HG02852 (cell line): ENCODE data around the gene HOXB5.

Source experiments
- ATAC-seq: cut with Tn5 transposase; IDR thresholded peaks from one replicate; pipeline ENCODE4 v1.9.1; 2021; ENCODE audit warnings: mild to moderate bottlenecking, moderate library complexity; ENCODE audit not compliant: unreplicated experiment

HOXB5 gene

DNA sequence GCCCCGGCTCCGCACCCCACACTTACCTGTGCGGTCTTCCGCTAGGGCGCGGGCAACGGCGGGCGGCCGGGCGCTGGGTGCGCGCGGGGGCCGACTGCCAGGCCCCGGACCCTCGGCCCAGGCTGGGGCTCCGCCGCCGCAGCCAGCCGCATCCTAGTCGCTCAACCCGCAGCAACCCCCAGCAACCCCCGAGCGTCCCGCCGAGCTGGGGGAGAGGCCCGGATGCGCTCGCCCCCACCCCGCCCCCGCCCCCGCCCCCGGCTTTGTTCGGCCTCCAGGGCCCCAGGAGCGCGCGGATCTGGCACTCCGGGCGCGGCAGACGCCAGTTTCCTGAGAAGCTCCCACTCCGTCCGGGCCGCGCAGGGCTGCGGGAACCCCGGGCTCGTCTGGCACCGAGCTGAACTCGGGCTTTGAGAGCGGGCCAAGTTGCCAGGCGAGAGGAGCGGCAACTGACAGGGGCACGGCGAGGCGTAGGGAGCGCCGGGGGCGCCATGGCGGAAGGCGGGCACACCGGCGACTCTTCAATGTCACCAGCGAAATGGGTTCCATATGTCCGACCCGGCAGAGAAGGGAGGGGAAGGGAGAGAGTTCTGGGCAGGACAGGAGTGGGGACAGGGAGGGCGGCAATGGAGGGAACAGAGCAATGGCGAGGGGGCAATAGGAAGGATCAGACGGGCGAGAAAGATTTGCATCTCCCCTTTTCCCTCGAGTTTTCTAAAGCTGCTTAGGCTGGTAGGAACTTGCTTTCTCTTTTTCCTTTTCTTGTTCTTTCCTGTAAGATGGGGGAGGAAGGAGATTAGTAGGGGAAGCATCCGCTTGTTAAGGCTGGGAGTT lies 29.2 kb downstream of the HOXB5 start:
- ATAC-seq = no peak

DNA sequence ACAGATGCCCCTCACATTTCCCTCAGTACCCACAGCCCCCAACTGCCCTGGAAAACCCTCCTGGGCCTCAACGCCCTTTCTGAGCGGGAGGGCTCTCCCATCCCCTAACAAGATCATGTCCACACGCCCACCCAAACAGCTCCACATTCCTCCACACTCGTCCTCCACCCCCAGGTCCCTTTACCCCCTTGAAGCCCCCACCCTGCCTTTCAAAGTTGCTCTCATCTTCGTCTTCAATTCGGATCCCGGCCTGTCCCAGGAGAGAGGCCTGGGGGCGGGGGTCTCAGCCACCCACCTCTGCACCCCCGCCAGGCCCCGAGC lies 29.8 kb downstream of the HOXB5 start:
- no peak for ATAC-seq

GRCh38 chr17:48563385-48563838 lies 30.2 kb downstream of the HOXB5 start:
- no peak for ATAC-seq

DNA sequence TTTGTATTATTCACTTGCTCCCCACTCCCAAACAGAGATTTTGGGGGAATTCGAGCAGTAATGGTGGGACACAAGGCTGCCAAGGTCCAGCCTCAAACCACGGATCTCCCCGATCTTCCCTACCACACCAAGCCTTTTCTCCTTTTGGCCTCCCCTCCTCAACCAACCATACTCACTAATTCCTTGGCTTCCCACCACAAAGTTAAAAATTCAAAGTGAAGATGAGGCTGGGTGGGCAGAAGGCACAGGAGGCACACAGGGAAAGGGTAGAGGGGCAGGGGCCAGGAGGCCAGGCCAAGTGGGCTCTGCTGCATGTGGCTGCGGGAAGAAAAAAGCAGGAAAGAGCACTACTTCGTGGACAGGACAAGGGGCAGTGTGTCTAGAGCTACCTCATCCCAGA lies 30.6 kb downstream of the HOXB5 start:
- ATAC-seq = no peak

DNA sequence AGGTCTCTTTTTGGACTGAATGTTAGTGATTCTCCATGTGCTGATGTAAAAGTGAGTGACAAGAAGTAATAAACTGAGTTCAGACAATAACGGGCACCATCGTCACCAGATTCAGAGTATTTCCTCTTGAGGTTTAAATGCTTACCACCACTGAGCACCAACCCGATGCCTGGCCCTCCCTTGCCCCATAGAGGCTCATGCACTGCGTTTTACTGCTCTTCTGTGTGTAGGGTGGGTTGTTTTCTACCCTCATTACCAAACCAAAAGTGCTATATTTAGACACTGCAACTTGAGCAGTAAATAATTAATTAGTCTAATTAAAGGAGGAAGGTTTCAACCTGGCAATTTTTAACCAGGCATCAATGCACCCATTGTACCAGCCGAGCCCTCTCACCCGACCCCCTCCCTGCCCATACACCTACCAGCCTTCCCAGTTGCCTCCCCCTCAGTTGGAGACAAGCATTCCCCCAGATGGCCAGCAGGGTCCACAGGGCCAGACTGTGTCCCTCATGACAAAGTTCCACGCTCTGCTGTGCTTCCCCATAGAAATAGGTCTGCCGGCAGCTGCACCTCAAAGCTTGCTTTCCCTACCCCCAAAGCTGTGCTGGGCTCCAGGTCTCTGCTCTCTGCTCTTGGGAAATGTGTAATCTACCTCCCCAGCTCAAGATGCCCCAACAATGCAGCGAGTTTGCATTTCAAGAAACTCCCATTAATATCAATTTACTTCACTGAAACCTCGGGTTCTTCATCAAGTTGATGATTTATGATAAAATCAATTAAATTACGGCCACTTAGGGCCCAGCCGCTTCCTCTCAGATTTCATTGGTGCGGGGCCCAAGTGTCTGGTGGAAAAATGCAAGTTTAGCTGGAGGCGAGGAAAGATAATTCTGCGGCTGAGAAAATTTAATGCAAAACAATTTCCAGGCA lies 31.4 kb downstream of the HOXB5 start:
- ATAC-seq = no peak

DNA sequence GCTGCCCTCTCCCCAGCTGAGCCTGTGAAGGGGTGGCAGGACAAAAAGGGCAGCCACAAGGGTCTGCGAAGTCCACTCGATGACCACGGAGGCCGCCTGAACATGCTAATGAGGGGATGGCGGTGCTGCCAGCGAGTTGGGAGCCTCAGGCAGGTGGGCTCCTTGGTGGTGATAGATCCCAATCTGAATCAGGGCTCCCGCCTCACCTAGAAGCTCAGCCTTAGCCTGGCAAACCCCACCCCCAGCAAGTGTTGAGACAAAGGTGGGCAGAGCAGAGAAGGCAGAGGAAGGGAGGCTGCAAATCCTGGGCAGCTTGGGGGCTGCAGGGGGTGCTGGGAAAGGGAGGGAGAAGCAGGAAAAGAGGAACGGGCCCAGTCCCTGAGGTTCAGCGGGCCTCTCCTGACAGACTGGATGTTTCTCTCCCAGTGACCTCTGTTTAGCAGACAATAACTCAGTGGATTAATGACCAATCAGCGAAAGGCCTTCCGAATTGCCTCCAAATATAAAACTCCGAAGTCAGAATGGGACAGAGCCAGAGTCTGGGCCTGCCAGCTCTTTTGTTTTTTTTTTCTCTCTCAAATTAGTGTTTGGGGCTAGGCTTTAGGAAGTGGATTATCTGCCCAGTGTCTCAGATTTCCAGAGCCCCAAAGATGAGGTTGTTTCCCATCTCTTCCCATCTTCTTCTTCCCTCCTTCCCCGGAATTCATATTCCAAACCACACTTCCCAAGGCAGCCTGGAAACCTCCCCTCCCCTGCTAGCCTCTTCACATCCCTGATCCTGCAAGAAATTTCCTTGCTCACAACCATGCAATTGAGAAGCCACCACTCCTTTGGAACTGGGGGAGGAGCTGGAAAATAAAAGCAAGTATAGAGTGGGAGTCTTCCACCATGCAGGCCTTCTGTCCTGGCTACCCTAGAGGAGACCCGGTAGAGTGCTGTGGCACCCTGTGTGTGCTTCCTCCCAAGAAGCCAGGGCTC lies 33.5 kb downstream of the HOXB5 start:
- no peak for ATAC-seq

DNA sequence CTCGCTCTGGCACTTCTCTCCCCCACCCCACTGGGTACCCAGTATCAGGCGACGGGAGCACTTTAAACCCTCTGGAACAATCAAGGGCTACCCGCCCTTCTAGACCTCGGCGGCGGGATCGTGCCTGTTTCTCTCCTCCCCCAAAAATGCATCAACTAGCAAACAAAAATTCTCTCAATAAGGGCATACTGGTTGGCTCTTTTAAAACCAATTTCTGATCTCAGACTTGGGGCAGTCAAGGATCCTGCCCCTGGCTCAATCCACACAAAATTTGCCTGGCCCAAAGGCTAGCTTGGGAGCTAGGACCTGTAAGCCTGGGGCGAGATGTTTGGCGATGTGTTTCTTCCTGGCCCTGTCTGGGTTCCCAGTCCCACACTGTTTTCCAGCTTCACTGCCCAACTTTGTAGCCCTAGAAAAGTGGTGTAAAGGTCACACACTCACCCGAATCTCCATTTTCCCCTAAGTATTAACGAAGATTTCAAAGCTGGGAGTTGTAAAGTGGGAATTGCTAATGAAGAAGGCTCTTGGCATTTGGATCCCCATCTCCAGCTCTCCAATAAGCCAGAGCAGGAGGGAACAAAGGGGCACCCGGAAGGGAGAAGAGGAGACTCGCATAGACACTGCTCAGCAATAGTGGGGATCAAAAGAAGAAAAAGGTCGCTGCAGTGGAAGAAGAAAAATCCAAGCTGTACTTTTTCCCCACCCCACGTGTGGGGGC lies 34.3 kb downstream of the HOXB5 start:
- ATAC-seq = no peak

GRCh38 chr17:48558831-48559121 lies 34.8 kb downstream of the HOXB5 start:
- ATAC-seq = no peak

DNA sequence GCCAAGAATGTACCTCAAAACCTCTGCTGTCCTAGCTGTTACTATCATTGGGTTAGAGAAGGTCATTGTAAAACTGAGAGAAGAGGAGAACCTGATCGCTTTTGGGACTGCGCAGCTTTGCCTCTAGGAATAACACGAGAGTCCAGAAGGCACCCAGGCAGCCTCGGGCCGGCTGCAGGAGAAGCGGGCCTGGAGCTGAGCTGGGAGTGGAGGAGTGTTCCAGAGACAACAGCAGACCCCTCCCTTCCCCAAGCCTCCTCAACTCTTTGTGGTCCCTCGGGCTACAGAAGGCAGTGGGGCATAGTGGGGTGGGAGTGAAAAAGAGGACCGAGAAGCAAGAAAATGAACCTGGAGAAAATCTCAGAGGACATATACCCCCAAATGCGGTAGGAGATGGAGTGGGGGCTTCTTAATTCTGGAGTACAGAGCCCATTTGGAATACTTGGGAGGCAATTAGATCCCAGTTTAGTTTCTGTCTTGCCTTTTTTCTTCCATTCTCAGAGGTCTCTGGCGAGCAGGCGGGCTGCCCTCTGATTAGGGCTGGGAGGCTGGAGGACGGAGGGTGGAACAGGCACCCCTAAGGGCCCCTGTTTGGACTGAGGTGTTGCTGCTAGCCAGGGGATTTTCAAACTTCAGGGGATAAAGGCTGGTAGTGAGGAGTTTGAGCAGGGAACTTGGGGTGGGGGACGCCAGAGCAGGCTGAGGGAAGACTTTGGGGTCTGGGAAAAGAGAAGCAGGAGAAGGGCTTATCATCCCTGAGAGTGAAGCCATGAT lies 35.3 kb downstream of the HOXB5 start:
- no peak for ATAC-seq

DNA sequence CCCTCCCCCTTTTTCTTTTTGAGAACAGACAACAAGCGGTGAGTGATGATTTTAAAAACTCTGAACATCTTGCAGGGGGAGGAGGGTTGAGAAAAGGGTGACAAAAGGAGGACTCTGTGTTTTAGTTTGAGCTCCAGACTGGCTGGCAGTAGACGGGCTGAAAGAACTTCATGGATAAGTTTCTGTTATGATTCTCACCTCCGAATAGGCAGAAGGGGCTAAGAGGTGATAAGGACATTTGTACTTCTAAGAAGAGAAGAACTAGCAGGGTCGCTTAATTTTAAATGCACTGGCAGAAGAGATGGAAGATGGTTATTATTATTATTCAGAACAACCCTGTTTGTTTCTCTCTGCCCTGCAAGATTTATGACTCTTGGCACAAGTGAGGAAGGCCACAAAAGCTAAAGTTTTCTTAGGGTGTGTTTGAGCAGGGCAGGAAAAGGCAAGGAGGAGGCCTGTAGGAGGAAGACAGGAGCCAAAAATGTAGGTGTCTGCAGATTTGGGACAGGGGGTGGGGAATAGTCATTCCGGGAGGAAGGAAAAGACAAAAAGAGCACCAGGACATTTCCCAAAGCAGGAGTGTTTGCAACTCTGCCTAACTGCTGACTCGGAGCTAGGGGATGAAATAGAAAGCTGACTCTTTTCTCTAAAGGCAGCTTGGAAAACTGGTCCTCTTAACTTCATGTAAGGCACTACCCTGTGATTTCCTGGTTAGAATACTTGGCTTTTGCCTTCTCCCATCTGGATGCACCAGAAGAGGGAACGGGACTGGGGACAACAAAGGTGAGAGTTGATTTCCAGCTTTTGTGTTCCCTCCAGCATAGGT lies 36.8 kb downstream of the HOXB5 start:
- no peak for ATAC-seq

DNA sequence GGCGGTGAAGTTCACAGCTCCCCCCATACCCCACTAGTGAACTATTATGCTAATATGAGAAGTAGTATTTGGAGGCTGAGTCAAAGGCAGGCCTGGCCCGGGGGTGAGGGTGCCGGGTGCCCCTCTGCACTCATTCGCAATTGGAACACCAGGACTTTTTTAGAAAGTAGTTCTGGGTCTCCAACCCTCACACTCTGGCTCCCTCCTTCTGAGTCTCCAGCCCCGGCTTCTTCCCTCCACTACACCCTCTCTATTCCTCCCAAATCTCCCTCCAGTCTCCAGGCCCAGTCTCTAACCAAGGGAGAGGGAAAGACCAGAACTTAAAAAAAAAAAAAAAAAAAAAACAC lies 37.4 kb downstream of the HOXB5 start:
- ATAC-seq = no peak

DNA sequence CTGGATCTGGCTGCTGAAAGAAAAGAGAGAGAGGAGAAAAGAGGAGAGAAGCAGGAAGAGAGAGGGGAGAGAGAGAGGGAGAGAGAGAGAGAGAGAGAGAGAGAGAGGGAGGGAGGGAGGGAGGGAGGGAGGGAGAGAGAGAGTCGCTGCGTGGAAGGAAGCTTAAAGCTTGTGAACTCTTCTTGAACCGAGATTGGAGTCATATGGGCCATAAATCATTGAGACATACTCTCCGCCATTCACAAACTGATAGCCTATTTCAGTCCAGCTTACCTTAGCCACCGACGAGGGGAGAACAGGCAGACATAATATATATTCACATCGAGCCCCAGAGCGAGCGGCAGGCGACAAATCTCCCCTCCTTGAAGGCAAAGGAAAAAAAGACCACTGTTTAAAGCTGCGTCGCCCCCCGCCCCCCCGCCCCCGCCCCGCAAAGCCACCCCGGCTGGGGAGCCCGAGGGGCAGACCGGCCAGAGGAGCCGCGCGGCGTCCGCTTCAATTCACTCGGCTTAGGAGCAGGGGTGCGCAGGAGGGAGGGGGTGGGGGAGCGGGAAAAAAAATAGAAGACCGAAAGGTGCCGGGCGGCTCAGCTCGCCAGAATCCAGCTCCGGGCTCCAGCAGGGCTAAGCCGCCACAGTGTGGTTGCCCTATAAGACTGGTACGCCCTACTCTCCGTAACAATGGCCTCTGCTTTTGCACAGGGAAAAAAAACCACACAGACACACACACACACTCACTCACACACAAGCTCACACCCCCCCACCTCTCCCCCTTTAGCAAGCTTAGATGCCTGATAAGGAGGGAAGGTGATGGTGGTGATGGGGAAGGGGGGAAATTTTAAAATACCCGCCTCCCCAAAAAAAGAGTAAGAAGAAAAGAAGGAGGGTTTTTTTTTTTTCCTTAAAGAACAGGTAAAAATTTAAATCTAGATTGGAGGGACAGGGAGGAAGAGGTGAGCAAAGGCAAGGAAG lies 38.0 kb downstream of the HOXB5 start:
- ATAC-seq = no peak

DNA sequence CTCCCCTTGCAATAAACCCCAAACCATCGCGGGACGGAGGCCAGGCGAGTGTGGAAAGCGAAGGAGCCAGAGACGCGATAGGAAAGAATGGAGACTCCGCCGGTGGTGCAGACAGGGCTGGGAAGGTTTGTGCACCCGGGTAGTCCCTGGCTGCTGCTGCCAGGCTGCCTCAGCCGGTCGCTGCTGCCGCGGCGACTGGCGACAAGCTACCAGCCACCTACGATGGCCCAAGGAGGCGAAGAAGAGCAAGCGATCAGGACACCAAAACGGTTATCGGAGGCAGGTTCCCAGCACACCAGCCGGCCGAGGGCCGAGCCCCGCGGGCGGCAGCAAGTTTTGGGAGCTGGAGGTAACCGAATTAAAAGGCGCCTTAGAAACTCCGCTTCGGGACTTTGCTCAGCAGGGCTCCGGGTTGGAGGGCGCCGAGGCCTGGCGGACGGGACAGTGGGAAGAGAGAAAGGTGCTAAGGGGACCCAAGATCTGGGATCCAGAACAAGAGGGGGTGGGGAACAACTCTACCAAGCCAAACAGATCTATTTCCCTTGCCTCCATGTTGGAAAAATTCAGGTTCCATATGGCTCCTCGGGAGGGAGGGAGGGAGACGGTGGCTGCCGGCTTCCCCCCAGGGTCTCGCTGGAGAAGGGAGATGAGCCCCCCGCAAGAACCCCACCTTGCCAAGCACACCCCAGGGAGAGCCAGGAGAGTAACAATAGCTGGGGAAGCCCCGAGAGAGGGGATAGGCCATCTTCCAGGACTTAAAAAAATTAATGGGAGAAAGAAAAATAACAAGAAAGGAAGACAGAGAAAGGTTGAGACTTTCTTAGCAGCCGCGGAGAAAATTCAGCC lies 38.9 kb downstream of the HOXB5 start:
- ATAC-seq = no peak

GRCh38 chr17:48553826-48554225 lies 39.8 kb downstream of the HOXB5 start:
- no peak for ATAC-seq

DNA sequence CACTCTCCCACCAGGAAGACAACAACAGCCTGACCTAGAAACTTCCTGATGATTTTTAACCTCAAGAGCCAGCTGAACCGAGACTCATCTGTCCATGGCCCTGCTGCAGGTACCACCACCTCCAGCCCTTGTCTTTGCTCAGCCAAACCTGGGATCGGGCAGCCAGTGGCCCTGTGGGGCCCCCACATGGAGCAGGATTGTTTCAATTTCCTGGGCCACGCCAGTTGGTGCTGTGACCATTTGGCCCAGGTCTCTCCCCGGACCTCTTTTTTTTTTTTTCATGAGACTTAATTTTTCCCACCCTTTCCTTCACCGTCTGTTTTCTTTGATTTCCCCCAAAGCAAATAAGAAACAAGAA lies 40.4 kb downstream of the HOXB5 start:
- no peak for ATAC-seq

- ATAC-seq = no peak
Measured at GRCh38 chr17:48552466-48553189, 41.0 kb downstream of the HOXB5 start.
